SU-DHL-6 (cell line): ENCODE results near the gene RAB20.

Experiments used
- H2AFZ ChIP-seq: fragments of 200-600 bp; sonication (generic); 2 replicates; pipeline ENCODE4 v1.6.1; 2014; ENCODE audit warnings: low read depth, mild to moderate bottlenecking, moderate library complexity, mixed read lengths, antibody characterized with exemption, low read length; ENCODE audit not compliant: severe bottlenecking
- H3F3A ChIP-seq: fragments of 200-600 bp; shearing (Covaris generic); 2 replicates; pipeline ENCODE4 v1.6.0; 2016; ENCODE audit warnings: antibody characterized with exemption, mild to moderate bottlenecking; ENCODE audit not compliant: insufficient read depth
- H3K27ac ChIP-seq: fragments of 200-600 bp; sonication (generic); 2 replicates; pipeline ENCODE4 v1.5.1; 2016; ENCODE audit warnings: low read depth, mild to moderate bottlenecking, low read length, moderate library complexity, mixed read lengths
- H3K27me3 ChIP-seq: fragments of 200-600 bp; sonication (generic), shearing (Covaris generic); 2 replicates; pipeline ENCODE4 v1.6.0; 2014; ENCODE audit warnings: mild to moderate bottlenecking, low read length
- H3K36me3 ChIP-seq: fragments of 200-600 bp; sonication (generic); 2 replicates; pipeline ENCODE4 v1.6.1; 2014; ENCODE audit warnings: mild to moderate bottlenecking, low read length, mixed read lengths
- H3K4me2 ChIP-seq: fragments of 300-600, 200-600 bp; shearing (Covaris generic), sonication (generic); 2 replicates; pipeline ENCODE4 v1.6.0; 2014; ENCODE audit warnings: low read length, low read depth, mild to moderate bottlenecking; ENCODE audit not compliant: poor library complexity, severe bottlenecking
- H3K4me3 ChIP-seq: fragments of 200-600 bp; sonication (generic); 2 replicates; pipeline ENCODE4 v1.5.1; 2014; ENCODE audit warnings: antibody characterized with exemption, low read length, mild to moderate bottlenecking, mixed read lengths; ENCODE audit not compliant: insufficient read depth, poor library complexity, severe bottlenecking
- H3K79me2 ChIP-seq: fragments of 200-600 bp; sonication (generic); 2 replicates; pipeline ENCODE4 v1.6.1; 2014; ENCODE audit warnings: mild to moderate bottlenecking, low read length, moderate library complexity; ENCODE audit not compliant: insufficient read depth
- H3K9ac ChIP-seq: fragments of 200-600 bp; sonication (generic); 2 replicates; pipeline ENCODE4 v1.7.0; 2014; ENCODE audit warnings: mild to moderate bottlenecking, low read length
- H3K9me2 ChIP-seq: fragments of 200-600 bp; sonication (generic); replicated peaks from 2 replicates; pipeline ENCODE4 v1.6.1; 2014; ENCODE audit warnings: low read length; ENCODE audit not compliant: insufficient read depth
- H3K9me3 ChIP-seq: fragments of 200-600 bp; sonication (generic); 2 replicates; pipeline ENCODE4 v1.6.1; 2014; ENCODE audit warnings: low read length, mixed read lengths; ENCODE audit not compliant: insufficient read depth
- H4K20me1 ChIP-seq: fragments of 200-600 bp; sonication (generic); 2 replicates; pipeline ENCODE4 v1.6.1; 2014; ENCODE audit warnings: low read depth, mild to moderate bottlenecking, antibody characterized with exemption, low read length, moderate library complexity, mixed read lengths
- EZH2phosphoT487 ChIP-seq: fragments of 200-600 bp; sonication (generic), shearing (Covaris generic); conservative IDR thresholded peaks from 2 replicates; pipeline ENCODE4 v1.6.1; 2018; ENCODE audit warnings: mild to moderate bottlenecking, antibody characterized with exemption, low read length, moderate library complexity, mixed read lengths
- TF ChIP-seq, protein P1 (sequence below): fragments of 200-600 bp; sonication (generic); IDR thresholded peaks from one replicate; pipeline ENCODE4 v1.5.1; 2017; ENCODE audit warnings: antibody characterized with exemption, mild to moderate bottlenecking, low read length, moderate library complexity; ENCODE audit not compliant: insufficient read depth, poor library complexity, severe bottlenecking

The RAB20 gene

GRCh38 chr13:110546926-110547325, 14.6 kb downstream of the RAB20 start:
- TF ChIP-seq, protein P1, sequence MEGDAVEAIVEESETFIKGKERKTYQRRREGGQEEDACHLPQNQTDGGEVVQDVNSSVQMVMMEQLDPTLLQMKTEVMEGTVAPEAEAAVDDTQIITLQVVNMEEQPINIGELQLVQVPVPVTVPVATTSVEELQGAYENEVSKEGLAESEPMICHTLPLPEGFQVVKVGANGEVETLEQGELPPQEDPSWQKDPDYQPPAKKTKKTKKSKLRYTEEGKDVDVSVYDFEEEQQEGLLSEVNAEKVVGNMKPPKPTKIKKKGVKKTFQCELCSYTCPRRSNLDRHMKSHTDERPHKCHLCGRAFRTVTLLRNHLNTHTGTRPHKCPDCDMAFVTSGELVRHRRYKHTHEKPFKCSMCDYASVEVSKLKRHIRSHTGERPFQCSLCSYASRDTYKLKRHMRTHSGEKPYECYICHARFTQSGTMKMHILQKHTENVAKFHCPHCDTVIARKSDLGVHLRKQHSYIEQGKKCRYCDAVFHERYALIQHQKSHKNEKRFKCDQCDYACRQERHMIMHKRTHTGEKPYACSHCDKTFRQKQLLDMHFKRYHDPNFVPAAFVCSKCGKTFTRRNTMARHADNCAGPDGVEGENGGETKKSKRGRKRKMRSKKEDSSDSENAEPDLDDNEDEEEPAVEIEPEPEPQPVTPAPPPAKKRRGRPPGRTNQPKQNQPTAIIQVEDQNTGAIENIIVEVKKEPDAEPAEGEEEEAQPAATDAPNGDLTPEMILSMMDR = no peak
- TF ChIP-seq EZH2phosphoT487 = no peak
- Histone ChIP-seq H3F3A (no peaks in the 10 kb centered on the region), H3K4me3 (no peak overlapping the region), H3K9me2 (no peaks in the 10 kb centered on the region), H2AFZ (no peak overlapping the region), H3K9ac (no peak overlapping the region), H3K36me3 (no peaks in the 10 kb centered on the region), H3K4me2 (no peak overlapping the region), H3K9me3 (no peaks in the 10 kb centered on the region), H3K79me2 (no peaks in the 10 kb centered on the region), H4K20me1 (no peaks in the 10 kb centered on the region), H3K27ac (no peak overlapping the region), H3K27me3 (no peaks in the 10 kb centered on the region)

GRCh38 chr13:110546378-110546777, 15.1 kb downstream of the RAB20 start:
- no peak overlapping the region for H2AFZ ChIP-seq
- no peaks in the 10 kb centered on the region for H4K20me1 ChIP-seq
- H3K36me3 ChIP-seq = no peaks in the 10 kb centered on the region
- no peaks in the 10 kb centered on the region for H3F3A ChIP-seq
- no peaks in the 10 kb centered on the region for H3K9me2 ChIP-seq
- H3K4me2 ChIP-seq = no peak overlapping the region
- no peaks in the 10 kb centered on the region for H3K9me3 ChIP-seq
- no peak overlapping the region for H3K9ac ChIP-seq
- TF ChIP-seq EZH2phosphoT487 = no peak
- TF ChIP-seq, protein P1 = no peak
- H3K27me3 ChIP-seq = no peaks in the 10 kb centered on the region
- H3K79me2 ChIP-seq = no peaks in the 10 kb centered on the region
- no peak overlapping the region for H3K4me3 ChIP-seq
- no peak overlapping the region for H3K27ac ChIP-seq

DNA sequence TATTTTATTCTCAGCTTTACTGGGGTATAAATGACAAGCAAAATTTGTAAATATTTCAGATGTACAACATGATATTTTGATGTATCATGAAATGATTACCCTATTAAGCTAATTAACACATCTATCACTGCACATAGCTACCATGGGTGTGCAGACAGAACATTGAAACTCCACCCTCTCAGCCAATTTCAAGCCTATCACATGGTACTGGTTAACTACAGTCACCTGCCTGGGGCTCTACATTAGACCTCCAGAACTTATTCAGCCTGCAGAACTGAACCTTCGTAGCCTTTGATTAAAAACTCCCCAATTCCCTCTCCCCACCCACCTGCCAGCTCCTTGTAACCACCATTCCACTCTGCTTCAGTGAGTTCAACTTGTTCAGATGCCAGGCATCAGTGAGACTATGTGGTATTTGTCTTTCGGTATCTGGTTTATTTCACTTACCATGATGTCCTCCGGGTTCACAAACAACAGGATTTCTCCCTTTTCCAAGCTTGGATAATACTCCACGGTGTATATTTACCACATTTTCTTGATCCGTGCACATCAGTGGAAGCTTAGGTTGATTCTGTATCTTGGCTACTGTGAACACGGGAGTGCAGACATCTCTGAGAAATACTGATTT, 19.2 kb downstream of the RAB20 start:
- Histone ChIP-seq H3K79me2 (no peaks in the 10 kb centered on the region), H4K20me1 (no peaks in the 10 kb centered on the region), H3F3A (no peaks in the 10 kb centered on the region), H3K4me2 (no peak overlapping the region), H3K9me2 (no peaks in the 10 kb centered on the region), H3K4me3 (no peak overlapping the region), H2AFZ (no peak overlapping the region), H3K27me3 (no peaks in the 10 kb centered on the region), H3K9me3 (no peaks in the 10 kb centered on the region), H3K9ac (no peak overlapping the region), H3K27ac (no peak overlapping the region), H3K36me3 (no peaks in the 10 kb centered on the region)
- no peak for TF ChIP-seq EZH2phosphoT487
- TF ChIP-seq, protein P1 = no peak
